Right lobe of liver (tissue), 6 donors: ENCODE data around the gene TRIM17. TPM values are rescaled to one million over a fixed set of nuclear protein-coding genes. Genes with fewer than 3 reads are reported as not detected.

Experiments
- ATAC-seq, 4 donors: fragments of 200-7000 bp; cut with Tn5 transposase; one replicate each; pipeline ENCODE4 v1.9.1; 2020; ENCODE audit warnings: mild to moderate bottlenecking in 4 of 4, moderate library complexity in 4 of 4
- DNase-seq, 3 donors: peaks; one replicate each; pipeline ENCODE4 v3.0.0-alpha.2; 2020
- H3K27ac ChIP-seq, 3 donors: fragments of 200-600 bp; one replicate each; pipeline ENCODE4 v1.8.0; 2022
- H3K27me3 ChIP-seq, 2 donors: fragments of 200-600 bp; one replicate each; pipeline ENCODE4 v1.8.0; 2022
- H3K36me3 ChIP-seq, 4 donors: fragments of 200-600 bp; sonication (generic) in 1 of 4; one replicate each; pipeline versions ENCODE4 v1.5.1 to v1.8.0; 2017 to 2022; ENCODE audit warnings: control low read depth in 1 of 4
- H3K4me1 ChIP-seq, 4 donors: fragments of 200-600 bp; sonication (generic) in 1 of 4; one replicate each; pipeline versions ENCODE4 v1.5.1 to v1.8.0; 2017 to 2022; ENCODE audit warnings: control low read depth in 1 of 4
- H3K4me3 ChIP-seq, 3 donors: fragments of 200-600 bp; one replicate each; pipeline ENCODE4 v1.8.0; 2022
- H3K9me3 ChIP-seq, 4 donors: fragments of 200-600 bp; sonication (generic) in 1 of 4; one replicate each; pipeline versions ENCODE4 v1.5.1 to v1.8.0; 2017 to 2022; ENCODE audit warnings: control low read depth in 1 of 4
- CTCF ChIP-seq, 4 donors: fragments of 200-600 bp in 3 of 4; fragments of 450-650 bp in 1 of 4; IDR thresholded peaks; one replicate each; pipeline versions ENCODE4 v1.5.1 to v1.8.0; 2016 to 2022; ENCODE audit warnings: antibody characterized with exemption in 4 of 4, mild to moderate bottlenecking in 2 of 4
- POLR2A ChIP-seq: fragments of 450-650 bp; IDR thresholded peaks from one replicate; pipeline ENCODE4 v1.6.1; 2017; ENCODE audit warnings: antibody characterized with exemption, mild to moderate bottlenecking
- WGBS: methylation state at CpG from one replicate; pipeline ENCODE4 v1.1.6; 2018; ENCODE audit warnings: low coverage, low lambda C conversion rate; ENCODE audit not compliant: insufficient coverage; ENCODE audit errors: missing lambda C conversion rate; 5-methylcytosine and 5-hydroxymethylcytosine counted together
- intact Hi-C, 2 donors: fragments of 100-400 bp; cut with DNase I; formaldehyde crosslinking; loops; one replicate each; pipeline versions ENCODE4 v1.11.2 to v1.14.1; 2022
- total RNA-seq, 6 experiments: library from RNA; depleted of rRNA in 2 of 6; stranded (reverse); fragments of >200 nt in 2 of 6; fragmentation: NEBNext Ultra II Directional in 3 of 6; extraction: Animal tissue kit (Norgen Biotek cat#: 25700) in 3 of 6; gene quantifications; one replicate each; pipeline versions ENCODE4 v1.1.0 to v1.2.4, GENCODE V29; 2016 to 2023
- donor health status: DM: no; HTN: yes; CAD: no.
- donor health status: DM: no; HTN: no; CAD: no.
- donor health status: DM: no; HTN: no; CAD: no.
- donor health status: DM: no; HTN: yes; CAD: no.
- donor health status: DM: no; HTN: yes; CAD: no.

Gene TRIM17
- total RNA-seq, 6 experiments from 2014 or later = not detected

- no peak overlapping the region for H3K4me3 ChIP-seq
- H3K36me3 ChIP-seq = no peaks in the 10 kb centered on the region
- H3K27me3 ChIP-seq = no peaks in the 10 kb centered on the region
- no peaks in the 10 kb centered on the region for H3K9me3 ChIP-seq
- ATAC-seq = peak in 3 of 4 donors; percentile 12 to 29 (median 24)
- H3K4me1 ChIP-seq = no peaks in the 10 kb centered on the region
- WGBS = 34% methylated on average over 5 of the region's 25 CpGs
- no peak overlapping the region for H3K27ac ChIP-seq
- peak in 1 of 3 donors; percentile 37 for DNase-seq
- intact Hi-C loops = no loop called here
- TF ChIP-seq CTCF (IDR thresholded peaks at IDR 0.05) (no peak), POLR2A (no peak)
Observed at GRCh38 chr1:228367798-228368791, 48.6 kb downstream of the TRIM17 start.

DNA sequence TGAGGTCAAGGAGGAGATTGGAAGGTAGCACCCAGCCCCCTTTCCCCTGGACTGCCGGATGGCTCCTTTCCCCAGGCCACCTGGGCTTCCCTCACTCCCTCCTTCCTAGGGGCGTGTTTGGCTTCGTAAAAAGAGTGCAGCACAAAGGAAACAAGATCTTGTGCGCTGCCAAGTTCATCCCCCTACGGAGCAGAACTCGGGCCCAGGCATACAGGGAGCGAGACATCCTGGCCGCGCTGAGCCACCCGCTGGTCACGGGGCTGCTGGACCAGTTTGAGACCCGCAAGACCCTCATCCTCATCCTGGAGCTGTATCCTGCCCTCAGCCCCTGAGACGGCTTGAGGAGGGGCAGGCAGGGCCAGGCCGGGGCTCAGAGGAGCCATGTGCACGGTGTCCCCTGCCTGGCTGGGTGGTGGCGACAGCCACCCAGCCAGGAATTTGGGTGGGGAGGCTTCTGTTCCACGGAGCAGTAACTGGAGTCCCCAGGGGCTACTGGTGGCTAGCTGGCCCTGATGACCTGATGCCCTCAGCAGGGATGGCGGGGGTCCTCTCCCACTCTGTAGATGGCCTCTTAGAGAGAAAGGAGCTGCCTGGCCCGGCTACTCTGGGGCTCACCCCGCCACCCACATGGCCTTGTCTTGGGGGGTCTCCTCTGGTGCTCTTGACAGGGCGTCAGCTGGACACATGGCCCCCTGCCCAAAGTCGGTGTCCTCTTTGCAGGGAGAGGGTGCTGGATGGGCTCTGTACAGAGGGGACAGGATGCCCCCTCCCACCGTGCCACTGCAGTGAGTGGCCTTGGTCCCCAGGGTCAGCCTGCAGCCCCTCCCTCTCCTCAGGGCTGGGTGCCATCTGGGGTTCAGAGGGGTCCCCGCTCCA is 49.6 kb downstream of the TRIM17 start:
- H3K36me3 ChIP-seq = no peaks in the 10 kb centered on the region
- no peaks in the 10 kb centered on the region for H3K27me3 ChIP-seq
- no peak overlapping the region for H3K4me3 ChIP-seq
- WGBS = 82% methylated on average over 6 of the region's 24 CpGs
- peak in 1 of 3 donors; percentile 45 for DNase-seq
- no peaks in the 10 kb centered on the region for H3K4me1 ChIP-seq
- TF ChIP-seq POLR2A = no peak
- TF ChIP-seq CTCF (IDR thresholded peaks at IDR 0.05) = no peak
- no peak overlapping the region for H3K27ac ChIP-seq
- intact Hi-C loops = no loop called here
- H3K9me3 ChIP-seq = no peaks in the 10 kb centered on the region
- ATAC-seq = no peak

- TF ChIP-seq CTCF (IDR thresholded peaks at IDR 0.05) (no peak), POLR2A (no peak)
- Histone ChIP-seq H3K4me1 (no peaks in the 10 kb centered on the region), H3K36me3 (no peaks in the 10 kb centered on the region), H3K9me3 (no peaks in the 10 kb centered on the region), H3K27ac (no peak overlapping the region), H3K27me3 (no peaks in the 10 kb centered on the region), H3K4me3 (no peak overlapping the region)
- DNase-seq = peak in 1 of 3 donors; percentile 38
- no peak for ATAC-seq
- intact Hi-C loops = no loop called here
- WGBS = 60% methylated on average over 1 of the region's 23 CpGs
Observed at GRCh38 chr1:228366062-228366865, 50.4 kb downstream of the TRIM17 start.
